ENCODE data around the gene ANO1. TPM values are rescaled to one million over a fixed set of nuclear protein-coding genes. Genes with fewer than 3 reads are reported as not detected.

Gene ANO1
- total RNA-seq, 2 experiments from 2014 or later = not detected

- no peak for ATAC-seq (ENCODE audit: low read depth)
- no peaks in the 10 kb centered on the region for H3K4me1 Mint-ChIP-seq
- POLR2A ChIA-PET = no interaction called here
- no peak overlapping the region for H3K27ac Mint-ChIP-seq
- no peaks in the 10 kb centered on the region for H3K9me3 Mint-ChIP-seq
- no peaks in the 10 kb centered on the region for H3K36me3 Mint-ChIP-seq
- H3K27me3 Mint-ChIP-seq = peaks cover 2% of the 10 kb centered on the region
- no peak overlapping the region for H3K4me3 Mint-ChIP-seq
- DNase-seq = no peak
Measured at GRCh38 chr11:70099578-70100279, 21.6 kb downstream of the ANO1 start.

DNA sequence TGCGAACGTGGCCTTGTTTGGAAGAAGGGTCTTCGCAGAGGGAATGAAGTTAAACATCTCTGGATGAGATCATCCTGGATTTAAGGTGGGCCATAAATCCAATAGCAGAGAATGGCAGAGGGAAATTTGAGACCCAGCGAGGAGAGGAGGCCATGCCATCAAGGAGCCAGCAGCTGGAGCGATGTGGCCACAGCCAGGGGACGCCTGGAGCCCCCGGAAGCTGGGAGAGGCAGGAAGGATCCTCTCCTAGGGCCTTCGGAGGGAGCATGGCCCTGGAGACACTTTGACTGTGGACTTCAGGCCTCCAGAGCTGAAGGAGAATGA lies 22.1 kb downstream of the ANO1 start:
- no peak for ATAC-seq (ENCODE audit: low read depth)
- Mint-ChIP-seq H3K9me3 (no peaks in the 10 kb centered on the region), H3K27me3 (peaks cover 2% of the 10 kb centered on the region), H3K4me1 (no peaks in the 10 kb centered on the region), H3K4me3 (no peak overlapping the region), H3K27ac (no peak overlapping the region), H3K36me3 (no peaks in the 10 kb centered on the region)
- no peak for DNase-seq
- POLR2A ChIA-PET = no interaction called here

- H3K27ac Mint-ChIP-seq = no peak overlapping the region
- POLR2A ChIA-PET = no interaction called here
- H3K27me3 Mint-ChIP-seq = peaks cover 2% of the 10 kb centered on the region
- H3K4me3 Mint-ChIP-seq = no peak overlapping the region
- H3K4me1 Mint-ChIP-seq = no peaks in the 10 kb centered on the region
- no peak for ATAC-seq (ENCODE audit: low read depth)
- H3K9me3 Mint-ChIP-seq = no peaks in the 10 kb centered on the region
- no peaks in the 10 kb centered on the region for H3K36me3 Mint-ChIP-seq
- no peak for DNase-seq
Measured at GRCh38 chr11:70100791-70101190, 22.7 kb downstream of the ANO1 start.

DNA sequence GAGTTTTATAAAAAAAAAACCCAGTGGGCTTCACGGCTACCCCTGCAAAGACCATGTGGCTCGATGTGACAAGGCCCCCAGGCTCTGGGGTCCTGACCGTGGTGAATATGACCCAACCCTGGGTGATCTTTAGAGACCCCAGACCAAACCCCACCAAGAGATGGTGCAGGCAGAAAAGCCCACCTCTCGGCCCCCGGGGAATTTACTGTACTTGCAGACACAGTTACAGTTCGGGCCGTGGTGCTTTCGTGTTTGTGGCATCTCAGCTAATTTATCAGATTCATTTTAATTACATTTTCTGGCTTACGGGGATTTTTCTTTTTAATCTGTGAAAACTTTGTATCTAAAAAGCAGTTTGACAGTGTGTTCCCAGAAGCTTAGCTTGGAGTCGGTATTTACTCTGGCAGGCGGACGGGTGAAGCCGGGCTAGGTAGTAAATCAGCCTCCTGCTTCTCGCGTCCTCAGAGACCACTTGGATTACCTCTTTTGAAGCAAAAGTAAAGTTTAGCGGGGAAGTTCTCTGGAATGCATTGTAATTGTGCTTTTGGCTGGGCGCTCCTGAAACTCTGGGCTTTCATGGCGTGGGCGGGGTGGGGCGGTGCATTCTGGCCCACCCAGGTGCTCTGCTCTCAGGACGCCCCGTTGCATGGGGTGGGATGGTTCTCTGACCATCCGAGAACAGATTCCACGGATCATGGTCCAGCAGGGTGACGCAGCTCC lies 25.3 kb downstream of the ANO1 start:
- no peak for DNase-seq
- H3K36me3 Mint-ChIP-seq = no peaks in the 10 kb centered on the region
- no peak overlapping the region for H3K27ac Mint-ChIP-seq
- ATAC-seq (ENCODE audit: low read depth) = no peak
- POLR2A ChIA-PET = no interaction called here
- H3K27me3 Mint-ChIP-seq = no peaks in the 10 kb centered on the region
- no peaks in the 10 kb centered on the region for H3K4me1 Mint-ChIP-seq
- no peak overlapping the region for H3K4me3 Mint-ChIP-seq
- no peaks in the 10 kb centered on the region for H3K9me3 Mint-ChIP-seq

DNA sequence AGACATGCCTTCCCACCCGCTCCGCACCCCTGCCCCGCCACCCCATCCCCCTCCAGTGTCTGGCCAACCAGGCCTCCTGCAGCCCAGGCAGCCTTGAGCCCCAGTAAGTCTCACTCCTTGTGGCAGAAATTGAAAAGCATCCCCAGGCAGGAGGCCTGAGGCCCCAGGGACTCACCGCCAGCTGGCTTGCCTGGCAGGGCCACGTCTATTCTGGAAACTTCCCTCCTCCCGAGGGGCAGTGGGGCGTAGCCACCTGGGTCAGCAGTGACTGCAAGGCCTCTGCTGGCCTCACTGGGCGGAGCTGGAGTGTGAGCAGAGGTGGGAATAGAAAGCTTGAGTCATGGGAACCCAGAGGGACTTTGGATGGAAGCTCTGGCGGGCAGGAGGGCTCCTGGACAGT lies 26.3 kb downstream of the ANO1 start:
- POLR2A ChIA-PET = no interaction called here
- ATAC-seq (ENCODE audit: low read depth) (no peak), DNase-seq (no peak)
- no peaks in the 10 kb centered on the region for H3K27me3 Mint-ChIP-seq
- no peak overlapping the region for H3K27ac Mint-ChIP-seq
- H3K9me3 Mint-ChIP-seq = no peaks in the 10 kb centered on the region
- no peak overlapping the region for H3K4me3 Mint-ChIP-seq
- H3K4me1 Mint-ChIP-seq = no peaks in the 10 kb centered on the region
- H3K36me3 Mint-ChIP-seq = no peaks in the 10 kb centered on the region

GRCh38 chr11:70104961-70105360 lies 26.8 kb downstream of the ANO1 start:
- POLR2A ChIA-PET = no interaction called here
- ATAC-seq (ENCODE audit: low read depth) (no peak), DNase-seq (no peak)
- Mint-ChIP-seq H3K27ac (no peak overlapping the region), H3K4me1 (no peaks in the 10 kb centered on the region), H3K9me3 (no peaks in the 10 kb centered on the region), H3K27me3 (no peaks in the 10 kb centered on the region), H3K4me3 (no peak overlapping the region), H3K36me3 (no peaks in the 10 kb centered on the region)

- Mint-ChIP-seq H3K36me3 (no peaks in the 10 kb centered on the region), H3K9me3 (no peaks in the 10 kb centered on the region), H3K27ac (no peak overlapping the region), H3K27me3 (no peaks in the 10 kb centered on the region), H3K4me1 (no peaks in the 10 kb centered on the region), H3K4me3 (no peak overlapping the region)
- DNase-seq (no peak), ATAC-seq (ENCODE audit: low read depth) (no peak)
- POLR2A ChIA-PET = no interaction called here
Measured at GRCh38 chr11:70105369-70105754, 27.2 kb downstream of the ANO1 start.

DNA sequence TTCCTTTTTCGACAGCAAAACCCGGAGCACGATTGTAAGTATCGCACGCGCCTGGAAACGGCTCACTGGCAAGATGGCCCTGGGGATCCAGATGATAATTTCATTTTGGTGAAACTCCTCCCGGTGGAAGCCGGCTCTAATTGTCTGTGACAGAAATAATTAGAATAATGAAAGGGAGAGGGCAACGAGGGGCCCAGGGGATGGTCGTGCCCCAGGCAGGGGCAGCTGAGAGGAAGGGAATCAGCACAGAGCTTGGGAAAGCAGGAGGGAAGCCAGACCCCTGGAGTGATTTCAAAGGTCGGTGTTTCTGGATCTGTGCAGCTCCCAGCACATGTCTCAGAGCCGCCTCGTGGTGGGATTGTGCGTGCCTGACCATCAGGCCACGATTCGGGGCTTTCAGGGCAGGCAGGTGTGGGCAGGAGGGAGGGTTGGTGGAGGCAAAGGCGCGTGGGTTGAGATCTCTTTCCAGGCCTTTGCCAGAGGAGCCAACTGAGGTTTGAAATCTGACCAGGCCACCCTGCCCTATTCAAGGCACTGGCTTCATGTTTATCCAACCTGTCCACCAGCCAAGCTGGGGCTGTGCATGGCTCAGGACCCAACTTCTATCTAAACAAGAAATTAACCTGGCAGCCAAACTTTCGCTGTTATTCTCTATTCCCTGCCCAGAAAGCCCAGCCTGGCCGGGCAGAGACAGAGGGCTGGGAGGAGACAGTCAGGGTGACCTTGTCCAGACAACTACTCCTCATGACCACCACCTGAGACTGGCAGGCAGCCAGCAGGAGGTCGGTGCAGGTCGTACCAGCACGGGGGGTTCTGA lies 27.8 kb downstream of the ANO1 start:
- POLR2A ChIA-PET = no interaction called here
- ATAC-seq (ENCODE audit: low read depth) (no peak), DNase-seq (no peak)
- Mint-ChIP-seq H3K4me1 (no peaks in the 10 kb centered on the region), H3K27ac (no peak overlapping the region), H3K4me3 (no peak overlapping the region), H3K9me3 (no peaks in the 10 kb centered on the region), H3K36me3 (no peaks in the 10 kb centered on the region), H3K27me3 (no peaks in the 10 kb centered on the region)

DNA sequence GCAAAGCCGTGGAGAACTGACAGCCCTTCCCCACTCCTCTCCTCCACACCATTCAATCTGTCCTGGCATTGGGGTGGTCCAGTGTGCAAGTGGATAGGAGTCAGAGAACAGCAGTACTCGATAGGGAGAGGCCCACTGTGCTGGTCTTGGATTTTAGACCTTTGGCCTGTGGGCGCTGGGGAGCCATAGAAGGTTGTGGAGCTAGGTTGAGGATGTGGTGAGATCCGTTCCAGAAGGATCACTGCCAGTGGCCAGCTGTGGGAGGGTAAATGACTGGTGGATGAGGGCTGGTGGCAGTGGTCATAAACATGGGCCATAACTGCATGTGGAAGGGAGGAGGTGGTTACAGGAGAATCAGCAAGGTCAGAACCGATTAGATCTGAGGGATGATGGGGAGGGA lies 28.6 kb downstream of the ANO1 start:
- ATAC-seq (ENCODE audit: low read depth) = no peak
- no peak for DNase-seq
- Mint-ChIP-seq H3K36me3 (no peaks in the 10 kb centered on the region), H3K9me3 (no peaks in the 10 kb centered on the region), H3K4me1 (peaks cover 2% of the 10 kb centered on the region), H3K4me3 (no peak overlapping the region), H3K27ac (no peak overlapping the region), H3K27me3 (peaks cover 2% of the 10 kb centered on the region)
- POLR2A ChIA-PET = no interaction called here

DNA sequence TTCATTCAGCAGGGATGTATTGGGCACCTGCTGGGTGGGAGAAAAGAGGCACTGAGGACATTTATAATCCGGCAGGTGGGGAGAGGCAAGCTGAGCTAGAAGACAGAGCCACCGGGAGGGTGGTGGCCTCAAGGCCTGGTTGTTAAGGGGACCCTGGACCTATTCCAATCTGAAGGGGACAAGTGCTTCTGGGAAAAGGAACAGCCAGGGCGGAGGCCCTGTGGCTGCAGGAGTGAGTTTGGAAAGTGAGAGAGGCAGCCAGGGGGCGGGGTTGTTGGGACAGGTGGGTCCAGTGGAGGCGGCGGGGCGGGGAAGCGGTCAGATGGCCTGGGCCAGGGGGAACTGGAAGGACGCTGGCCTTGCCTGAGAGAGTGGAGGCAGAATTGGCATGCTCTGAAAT lies 29.1 kb downstream of the ANO1 start:
- peaks cover 4% of the 10 kb centered on the region for H3K4me1 Mint-ChIP-seq
- no peaks in the 10 kb centered on the region for H3K36me3 Mint-ChIP-seq
- ATAC-seq (ENCODE audit: low read depth) (no peak), DNase-seq (no peak)
- no peak overlapping the region for H3K27ac Mint-ChIP-seq
- no peak overlapping the region for H3K4me3 Mint-ChIP-seq
- H3K9me3 Mint-ChIP-seq = no peaks in the 10 kb centered on the region
- peaks cover 2% of the 10 kb centered on the region for H3K27me3 Mint-ChIP-seq
- POLR2A ChIA-PET = no interaction called here

DNA sequence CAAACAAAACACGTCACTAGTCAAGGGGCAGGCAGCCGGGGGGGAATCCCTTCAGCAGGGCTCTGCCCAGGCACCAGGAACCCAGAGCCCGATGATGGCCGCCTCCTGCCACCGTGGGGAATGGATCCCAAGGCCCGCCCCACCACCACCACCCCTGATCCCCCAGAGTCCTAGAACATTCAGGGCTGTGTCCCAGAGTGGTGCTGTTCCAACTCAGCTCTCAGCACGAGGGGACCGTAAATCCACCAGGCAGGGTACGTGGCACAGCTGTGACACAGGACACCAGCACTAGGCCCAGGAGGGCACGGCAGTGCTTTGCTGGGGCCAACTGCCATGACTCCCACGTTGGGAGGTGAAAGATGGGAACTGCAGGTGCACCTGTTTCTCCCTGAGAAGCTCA lies 29.6 kb downstream of the ANO1 start:
- H3K27me3 Mint-ChIP-seq = peaks cover 2% of the 10 kb centered on the region
- no peak overlapping the region for H3K27ac Mint-ChIP-seq
- POLR2A ChIA-PET = no interaction called here
- peaks cover 4% of the 10 kb centered on the region for H3K4me1 Mint-ChIP-seq
- no peaks in the 10 kb centered on the region for H3K36me3 Mint-ChIP-seq
- no peak overlapping the region for H3K4me3 Mint-ChIP-seq
- no peak for ATAC-seq (ENCODE audit: low read depth)
- no peak for DNase-seq
- H3K9me3 Mint-ChIP-seq = no peaks in the 10 kb centered on the region

GRCh38 chr11:70108250-70108649 lies 30.1 kb downstream of the ANO1 start:
- H3K4me3 Mint-ChIP-seq = no peak overlapping the region
- no peak overlapping the region for H3K27ac Mint-ChIP-seq

DNA sequence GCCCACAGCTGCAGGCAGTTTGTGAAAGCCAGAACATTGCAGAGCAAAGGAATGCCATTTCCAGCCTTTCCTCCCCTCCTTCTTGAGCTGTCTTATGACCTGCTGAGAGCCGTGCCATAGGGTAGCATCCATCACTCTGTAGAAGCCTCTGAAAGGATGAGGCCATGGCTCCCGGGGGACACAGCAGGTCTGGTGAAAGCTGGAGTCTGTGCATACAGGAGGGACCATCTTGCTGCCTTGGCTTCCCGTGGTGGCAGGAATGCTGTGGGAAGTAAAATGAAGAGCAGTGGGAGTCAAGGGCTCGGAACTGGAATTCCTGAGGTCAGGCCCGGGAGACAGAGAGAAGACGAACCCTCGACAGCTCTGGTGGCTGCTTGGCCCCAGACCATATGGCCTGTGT lies 30.9 kb downstream of the ANO1 start:
- Mint-ChIP-seq H3K9me3 (no peaks in the 10 kb centered on the region), H3K4me3 (no peak overlapping the region), H3K36me3 (no peaks in the 10 kb centered on the region), H3K27me3 (peaks cover 2% of the 10 kb centered on the region), H3K27ac (no peak overlapping the region), H3K4me1 (peaks cover 4% of the 10 kb centered on the region)
- no peak for ATAC-seq (ENCODE audit: low read depth)
- POLR2A ChIA-PET = no interaction called here
- DNase-seq = no peak

More at GRCh38 chr11:70108250-70108649, 30.1 kb downstream of the ANO1 start:
- no peaks in the 10 kb centered on the region for H3K9me3 Mint-ChIP-seq
- H3K4me1 Mint-ChIP-seq = peaks cover 4% of the 10 kb centered on the region
- H3K27me3 Mint-ChIP-seq = peaks cover 2% of the 10 kb centered on the region
- POLR2A ChIA-PET = no interaction called here
- ATAC-seq (ENCODE audit: low read depth) (no peak), DNase-seq (no peak)
- no peaks in the 10 kb centered on the region for H3K36me3 Mint-ChIP-seq

- H3K9me3 Mint-ChIP-seq = no peaks in the 10 kb centered on the region
- POLR2A ChIA-PET = no interaction called here
- no peaks in the 10 kb centered on the region for H3K36me3 Mint-ChIP-seq
- DNase-seq (no peak), ATAC-seq (ENCODE audit: low read depth) (no peak)
- peaks cover 4% of the 10 kb centered on the region for H3K4me1 Mint-ChIP-seq
- H3K4me3 Mint-ChIP-seq = no peak overlapping the region
- H3K27me3 Mint-ChIP-seq = peaks cover 2% of the 10 kb centered on the region
- no peak overlapping the region for H3K27ac Mint-ChIP-seq
Measured at GRCh38 chr11:70109903-70110302, 31.8 kb downstream of the ANO1 start.

Data from activated naive CD8-positive, alpha-beta T cell treated with anti-CD3 and anti-CD28 coated beads, Interleukin-2, amount 10 ng/mL, durations not matched to agents 7 days and 5 days (primary cell).